HepG2 (cell line): ENCODE measurements around the gene SAMD13. TPM values are rescaled to one million over a fixed set of nuclear protein-coding genes. Genes with fewer than 3 reads are reported as not detected.

Source experiments
- ATAC-seq: fragments of 200-7000 bp; cut with Tn5 transposase; 3 replicates; pipeline ENCODE4 v1.9.1; 2020; ENCODE audit warnings: mild to moderate bottlenecking, moderate library complexity
- BruUV-seq: library from RNA; stranded (reverse); fragments of 400-500 nt; replicated peaks from 2 replicates; lab custom pipeline; 2021; lab: Mats Ljungman, UMichigan
- CTCF ChIA-PET: fragments of 300-600 bp; formaldehyde crosslinking; extraction: SDS; loops from one replicate; lab custom pipeline; 2021; ENCODE audit warnings: low total read pairs, inconsistent platforms, low intra/inter-chr PET ratio; lab: Yijun Ruan, JAX
- POLR2A ChIA-PET: fragments of 350-600 bp; sonication (Branson Sonifier 250); formaldehyde crosslinking; loops from one replicate; lab custom pipeline; 2020; ENCODE audit warnings: antibody characterized with exemption, inconsistent platforms; lab: Yijun Ruan, JAX
- DNase-seq: peaks from one replicate; pipeline ENCODE4 v3.0.0-alpha.2; 2015; ENCODE audit warnings: low spot score
- FAIRE-seq: peaks from 3 replicates; lab custom pipeline; 2011; peaks lifted over from hg19 to GRCh38; lab: Jason Lieb, UNC
- H2AFZ ChIP-seq: one replicate; pipeline ENCODE4 v1.6.1; 2011; ENCODE audit warnings: low read length, inconsistent platforms
- H3K27ac ChIP-seq: fragments of 300-600 bp; 3 replicates; pipeline ENCODE4 v1.8.0; 2011; ENCODE audit warnings: mixed run types, mild to moderate bottlenecking, mixed read lengths, low read length, inconsistent platforms; ENCODE audit not compliant: insufficient read depth; ENCODE audit errors: extremely low read length
- H3K27me3 ChIP-seq, 2 experiments: fragments of 200-600 bp in 1 of 2; 2 replicates in 1 of 2; 3 replicates in 1 of 2; pipeline versions ENCODE4 v1.6.0 to v1.8.0; 2011; ENCODE audit warnings: low read length in 2 of 2, mild to moderate bottlenecking in 2 of 2, moderate library complexity in 2 of 2, inconsistent platforms in 1 of 2; ENCODE audit not compliant: insufficient read depth in 2 of 2, control insufficient read depth in 1 of 2
- H3K36me3 ChIP-seq, 2 experiments: fragments of 200-600 bp in 1 of 2; replicated peaks in 1 of 2; 2 replicates in 1 of 2; 3 replicates in 1 of 2; pipeline versions ENCODE4 v1.5.1 to v1.8.0; 2011; ENCODE audit warnings: low read length in 2 of 2, inconsistent platforms in 1 of 2; ENCODE audit not compliant: insufficient read depth in 2 of 2, control insufficient read depth in 1 of 2
- H3K4me1 ChIP-seq: 2 replicates; pipeline ENCODE4 v1.5.1; 2012; ENCODE audit warnings: low read length, inconsistent platforms; ENCODE audit not compliant: insufficient read depth
- H3K4me2 ChIP-seq: 2 replicates; pipeline ENCODE4 v1.6.0; 2011; ENCODE audit warnings: low read depth, low read length, inconsistent platforms
- H3K4me3 ChIP-seq, 3 experiments: fragments of 200-600 bp in 1 of 3; sonication (generic), shearing (Covaris generic) in 1 of 3; replicated peaks in 1 of 3; 2 replicates each; pipeline ENCODE4 v1.5.1; 2011 to 2016; ENCODE audit warnings: low read length in 3 of 3, inconsistent platforms in 2 of 3, low read depth in 2 of 3, mild to moderate bottlenecking in 2 of 3, control low read depth in 1 of 3, mixed read lengths in 1 of 3; ENCODE audit not compliant: insufficient read depth in 1 of 3
- H3K79me2 ChIP-seq: one replicate; pipeline ENCODE4 v1.6.1; 2011; ENCODE audit warnings: low read length, inconsistent platforms; ENCODE audit not compliant: insufficient read depth
- H3K9ac ChIP-seq: 2 replicates; pipeline ENCODE4 v1.6.0; 2011; ENCODE audit warnings: mild to moderate bottlenecking, low read depth, low read length, inconsistent platforms; ENCODE audit not compliant: insufficient read depth
- H3K9me3 ChIP-seq: 2 replicates; pipeline ENCODE4 v1.5.1; 2012; ENCODE audit warnings: mild to moderate bottlenecking, low read length
- H4K20me1 ChIP-seq: 2 replicates; pipeline ENCODE4 v1.6.0; 2011; ENCODE audit warnings: inconsistent platforms, mild to moderate bottlenecking, low read length, moderate library complexity; ENCODE audit not compliant: insufficient read depth
- CBX2 ChIP-seq, 2 experiments: fragments of 200-600 bp in 1 of 2; sonication (generic); formaldehyde crosslinking in 1 of 2; IDR thresholded peaks; 2 replicates each; pipeline versions ENCODE4 v1.7.0 to v1.8.1; 2018 to 2022; ENCODE audit warnings: low read depth in 2 of 2, low read length in 1 of 2, mild to moderate bottlenecking in 1 of 2, missing genetic modification reagents in 1 of 2
- DNMT3B ChIP-seq: conservative IDR thresholded peaks from 2 replicates; pipeline ENCODE4 v1.6.1; 2016; ENCODE audit warnings: missing biosample characterization, control low read depth
- ELK4 ChIP-seq: sonication (generic); formaldehyde crosslinking; IDR thresholded peaks from 2 replicates; pipeline ENCODE4 v1.9.0; 2021; ENCODE audit warnings: missing genetic modification reagents, borderline replicate concordance
- FOXC1 ChIP-seq: sonication (generic); formaldehyde crosslinking; IDR thresholded peaks from 2 replicates; pipeline ENCODE4 v1.8.0; 2022; ENCODE audit warnings: mild to moderate bottlenecking, missing genetic modification reagents, borderline replicate concordance
- FOXK1 ChIP-seq: sonication (generic); formaldehyde crosslinking; IDR thresholded peaks from 2 replicates; pipeline ENCODE4 v1.4.0; 2020; ENCODE audit warnings: low read depth, missing genetic modification reagents, borderline replicate concordance
- GRHL1 ChIP-seq: sonication (generic); formaldehyde crosslinking; conservative IDR thresholded peaks from 2 replicates; pipeline ENCODE4 v1.8.0; 2022; ENCODE audit warnings: missing genetic modification reagents
- POLR2G ChIP-seq: fragments of 200-400 bp; formaldehyde crosslinking; IDR thresholded peaks from 2 replicates; pipeline ENCODE4 v1.6.1; 2018; ENCODE audit warnings: mild to moderate bottlenecking, low read depth, low read length, moderate library complexity
- RXRB ChIP-seq: IDR thresholded peaks from 2 replicates; pipeline ENCODE4 v1.6.1; 2016; ENCODE audit warnings: borderline replicate concordance, missing genetic modification reagents, missing compliant biosample characterization
- SRSF4 ChIP-seq: fragments of 200-400 bp; formaldehyde crosslinking; IDR thresholded peaks from one replicate; pipeline ENCODE4 v1.6.1; 2018; ENCODE audit warnings: mild to moderate bottlenecking, low read depth, low read length, moderate library complexity; ENCODE audit not compliant: poor library complexity, severe bottlenecking
- SRSF9 ChIP-seq: fragments of 200-400 bp; formaldehyde crosslinking; IDR thresholded peaks from 2 replicates; pipeline ENCODE4 v1.6.1; 2018; ENCODE audit warnings: borderline replicate concordance, mild to moderate bottlenecking, low read depth, low read length; ENCODE audit not compliant: insufficient read depth, poor library complexity, severe bottlenecking
- ZFY ChIP-seq: sonication (generic); formaldehyde crosslinking; IDR thresholded peaks from 2 replicates; pipeline ENCODE4 v1.4.0; 2020; ENCODE audit warnings: missing genetic modification reagents
- ZNF678 ChIP-seq: sonication (generic); formaldehyde crosslinking; IDR thresholded peaks from 2 replicates; pipeline ENCODE4 v1.4.0; 2020; ENCODE audit warnings: mild to moderate bottlenecking, missing genetic modification reagents
- ZSCAN31 ChIP-seq: sonication (generic); formaldehyde crosslinking; IDR thresholded peaks from 2 replicates; pipeline ENCODE4 v1.5.0; 2020; ENCODE audit warnings: low read depth, mild to moderate bottlenecking, missing genetic modification reagents
- WGBS: methylation state at CpG from one replicate; pipeline ENCODE4 v1.1.6; 2017; ENCODE audit warnings: low lambda C conversion rate; 5-methylcytosine and 5-hydroxymethylcytosine counted together
- in situ Hi-C: cut with HindIII; loops from 2 replicates; pipeline ENCODE4 v1.10.0; 2017; ENCODE audit warnings: low pct_unique_long_range_greater_than_20kb; ENCODE audit not compliant: extremely low pct_ligation_motif_present
- intact Hi-C: fragments of 100-400 bp; cut with micrococcal nuclease; formaldehyde crosslinking; loops from one replicate; pipeline ENCODE4 v1.10.0; 2022; ENCODE audit not compliant: unreplicated experiment
- polyA plus RNA-seq, 8 experiments: library from polyadenylated mRNA; depleted of rRNA in 3 of 8; stranded (reverse) in 7 of 8; unstranded in 1 of 8; fragments of >200 nt; fragmentation: Illumina TruSeq in 4 of 8; extraction: Trizol in 4 of 8; gene quantifications; 2 replicates each; pipeline versions ENCODE4 v1.2.1 to v1.2.3, GENCODE V29; 2011 to 2016; ENCODE audit warnings: low read depth in 4 of 8, missing spikeins in 1 of 8, mixed read lengths in 1 of 8; ENCODE audit not compliant: insufficient read depth in 1 of 8
- total RNA-seq, 5 experiments: library from RNA; depleted of rRNA; stranded (reverse); fragments of >200 nt; fragmentation: Illumina TruSeq; extraction: Trizol; gene quantifications; 2 replicates each; pipeline ENCODE4 v1.2.3, GENCODE V29; 2016; ENCODE audit warnings: low read depth in 1 of 5
- TF ChIP-seq, protein P1 (sequence below): IDR thresholded peaks from 2 replicates; pipeline ENCODE4 v1.6.1; 2016; ENCODE audit warnings: missing compliant biosample characterization, missing genetic modification reagents, borderline replicate concordance

The SAMD13 gene
- total and polyA plus RNA-seq, 2 of the 13 experiments (the other 11 are each of a cell fraction or from before 2014, with no cell fraction given), result 0.09 to 0.18 TPM

DNA sequence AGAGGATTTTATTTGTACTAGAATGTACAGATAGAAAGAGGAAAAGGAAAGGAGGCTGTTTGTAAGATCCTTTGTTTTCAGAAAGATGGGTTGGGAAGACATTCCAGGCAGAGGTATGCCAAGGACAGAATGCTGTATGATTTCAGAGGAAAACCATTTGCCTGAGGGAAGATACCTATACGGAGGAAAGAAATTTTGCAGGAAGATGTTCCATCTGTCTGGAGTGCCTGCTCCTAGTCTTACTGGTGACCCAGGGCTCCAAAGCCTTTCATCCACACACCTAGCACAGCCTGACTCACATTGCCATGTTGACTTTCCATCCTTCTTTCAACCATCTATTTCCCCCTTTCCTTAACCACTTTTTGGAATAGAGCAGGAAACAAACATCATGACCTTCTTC is 18.2 kb downstream of the SAMD13 start:
- no TSS peak for BruUV-seq
- TF ChIP-seq ZNF678 (CRISPR knock-in tag), result no peak
- no peak for TF ChIP-seq FOXC1 (CRISPR knock-in tag)
- in situ Hi-C loops, result no loop called here
- Histone ChIP-seq H3K36me3 (no peaks in the 10 kb centered on the region), H3K4me3 (no peak overlapping the region), H4K20me1 (no peaks in the 10 kb centered on the region), H3K79me2 (no peaks in the 10 kb centered on the region), H3K9ac (no peak overlapping the region), H3K4me2 (no peak overlapping the region), H3K27ac (no peak overlapping the region), H2AFZ (no peak overlapping the region), H3K27me3 (no peaks in the 10 kb centered on the region), H3K9me3 (no peaks in the 10 kb centered on the region; the same call in 1 of the 2 replicates), H3K4me1 (no peaks in the 10 kb centered on the region)
- CTCF ChIA-PET, result no interaction called here
- no peak for FAIRE-seq
- 33% methylated on average over 1 of the region's 1 CpG for WGBS
- POLR2A ChIA-PET, result no interaction called here
- intact Hi-C loops, result no loop called here
- DNase-seq, result no peak
- ATAC-seq, result no peak

GRCh38 chr1:84327830-84328229 is 26.3 kb downstream of the SAMD13 start:
- H3K4me1 ChIP-seq, result no peaks in the 10 kb centered on the region
- H3K27ac ChIP-seq, result no peak overlapping the region
- no peak overlapping the region for H3K9ac ChIP-seq
- no peaks in the 10 kb centered on the region for H3K27me3 ChIP-seq
- in situ Hi-C loops, result no loop called here
- FAIRE-seq (no peak), DNase-seq (no peak), ATAC-seq (no peak)
- intact Hi-C loops, result no loop called here
- ChIA-PET CTCF (no interaction called here), POLR2A (no interaction called here)
- no peak overlapping the region for H3K4me2 ChIP-seq
- no peaks in the 10 kb centered on the region for H3K9me3 ChIP-seq
- H2AFZ ChIP-seq, result no peak overlapping the region
- H3K36me3 ChIP-seq, result no peaks in the 10 kb centered on the region
- WGBS, result 5% methylated on average over 3 of the region's 3 CpGs
- BruUV-seq, result no TSS peak
- no peak overlapping the region for H3K4me3 ChIP-seq
- no peaks in the 10 kb centered on the region for H3K79me2 ChIP-seq
- H4K20me1 ChIP-seq, result no peaks in the 10 kb centered on the region
- TF ChIP-seq SRSF9, result no peak
- no peak for TF ChIP-seq FOXK1 (CRISPR knock-in tag)
- TF ChIP-seq, protein P1, sequence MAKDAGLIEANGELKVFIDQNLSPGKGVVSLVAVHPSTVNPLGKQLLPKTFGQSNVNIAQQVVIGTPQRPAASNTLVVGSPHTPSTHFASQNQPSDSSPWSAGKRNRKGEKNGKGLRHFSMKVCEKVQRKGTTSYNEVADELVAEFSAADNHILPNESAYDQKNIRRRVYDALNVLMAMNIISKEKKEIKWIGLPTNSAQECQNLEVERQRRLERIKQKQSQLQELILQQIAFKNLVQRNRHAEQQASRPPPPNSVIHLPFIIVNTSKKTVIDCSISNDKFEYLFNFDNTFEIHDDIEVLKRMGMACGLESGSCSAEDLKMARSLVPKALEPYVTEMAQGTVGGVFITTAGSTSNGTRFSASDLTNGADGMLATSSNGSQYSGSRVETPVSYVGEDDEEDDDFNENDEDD (CRISPR knock-in tag), result no peak
- no peak for TF ChIP-seq ELK4 (CRISPR knock-in tag)
- no peak for TF ChIP-seq GRHL1
- TF ChIP-seq SRSF4, result no peak
- no peak for TF ChIP-seq ZFY (CRISPR knock-in tag)
- no peak for TF ChIP-seq POLR2G
- no peak for TF ChIP-seq CBX2 (IDR thresholded peaks at IDR 0.05; ENCODE audit: low read depth, low read length)
- TF ChIP-seq CBX2 (CRISPR knock-in tag; IDR thresholded peaks at IDR 0.05; ENCODE audit: low read depth), result no peak
- TF ChIP-seq DNMT3B (CRISPR knock-in tag), result no peak
- no peak for TF ChIP-seq ZSCAN31 (CRISPR knock-in tag)
- TF ChIP-seq RXRB (CRISPR knock-in tag), result no peak
